B cell (primary cell): ENCODE results near the gene TSG101. TPM values are rescaled to one million over a fixed set of nuclear protein-coding genes. Genes with fewer than 3 reads are reported as not detected.

ENCODE experiments used
- ATAC-seq: fragments of 200-7000 bp; cut with Tn5 transposase; one replicate; pipeline ENCODE4 v1.10.0; 2021; ENCODE audit warnings: low read depth, mild to moderate bottlenecking, moderate number of reproducible peaks, moderate library complexity
- CTCF ChIA-PET: fragments of 350-600 bp; sonication (Branson Sonifier 250); formaldehyde crosslinking; loops from one replicate; lab custom pipeline; 2021; ENCODE audit warnings: antibody characterized with exemption, inconsistent platforms; lab: Charles Lee
- POLR2A ChIA-PET: fragments of 350-600 bp; sonication (Branson Sonifier 250); formaldehyde crosslinking; loops from one replicate; lab custom pipeline; 2021; ENCODE audit warnings: antibody characterized with exemption; lab: Charles Lee
- DNase-seq: peaks from one replicate; pipeline ENCODE4 v3.0.0; 2013
- H2AFZ ChIP-seq: 2 replicates; pipeline ENCODE4 v1.6.1; 2012; ENCODE audit warnings: mild to moderate bottlenecking, low read depth, low read length; ENCODE audit not compliant: insufficient read depth, poor library complexity, severe bottlenecking
- H3K27ac ChIP-seq, 2 donors: 1 replicate in 1 of 2; 2 replicates in 1 of 2; pipeline ENCODE4 v1.5.1; 2012 to 2013; ENCODE audit warnings: low read length in 2 of 2, mild to moderate bottlenecking in 2 of 2, moderate library complexity in 1 of 2
- H3K27me3 ChIP-seq, 4 experiments: fragments of 200-600 bp in 1 of 4; sonication (generic) in 1 of 4; replicated peaks in 1 of 4; 1 replicate in 2 of 4; 2 replicates in 2 of 4; pipeline versions ENCODE4 v1.6.1 to v1.7.0; 2013 to 2016; ENCODE audit warnings: low read length in 3 of 4, mild to moderate bottlenecking in 2 of 4, mixed read lengths in 1 of 4, moderate library complexity in 1 of 4; ENCODE audit not compliant: insufficient read depth in 4 of 4, control insufficient read depth in 3 of 4; ENCODE audit errors: control extremely low read depth in 1 of 4
- H3K36me3 ChIP-seq, 2 experiments: replicated peaks in 1 of 2; 1 replicate in 1 of 2; 2 replicates in 1 of 2; pipeline versions ENCODE4 v1.6.1 to v1.7.1; 2013; ENCODE audit warnings: low read length in 1 of 2; ENCODE audit not compliant: insufficient read depth in 2 of 2, control insufficient read depth in 1 of 2; ENCODE audit errors: control extremely low read depth in 1 of 2, extremely low read depth in 1 of 2
- H3K4me1 ChIP-seq, 2 donors: fragments of 200-600 bp in 1 of 2; sonication (generic) in 1 of 2; 1 replicate in 1 of 2; 2 replicates in 1 of 2; pipeline versions ENCODE4 v1.5.1 to v1.6.1; 2013 to 2017; ENCODE audit warnings: low read length in 2 of 2; ENCODE audit not compliant: control insufficient read depth in 2 of 2, insufficient read depth in 2 of 2
- H3K4me2 ChIP-seq: replicated peaks from 2 replicates; pipeline ENCODE3; 2012; ENCODE audit warnings: mild to moderate bottlenecking, low read depth, low read length; ENCODE audit not compliant: poor library complexity, severe bottlenecking
- H3K4me3 ChIP-seq, 5 experiments: fragments of 200-600 bp in 1 of 5; sonication (generic) in 1 of 5; 1 replicate in 3 of 5; 2 replicates in 2 of 5; pipeline versions ENCODE4 v1.5.1 to v1.7.0; 2011 to 2016; ENCODE audit warnings: low read length in 4 of 5, mild to moderate bottlenecking in 4 of 5, low read depth in 2 of 5, control low read depth in 1 of 5, moderate library complexity in 1 of 5; ENCODE audit not compliant: insufficient read depth in 1 of 5; ENCODE audit errors: control extremely low read depth in 1 of 5, extremely low read depth in 1 of 5
- H3K79me2 ChIP-seq: fragments of 200-600 bp; sonication (generic); one replicate; pipeline ENCODE4 v1.6.0; 2016; ENCODE audit warnings: low read length; ENCODE audit not compliant: control insufficient read depth, insufficient read depth
- H3K9ac ChIP-seq: fragments of 200-600 bp; sonication (generic); 2 replicates; pipeline ENCODE4 v1.6.1; 2017; ENCODE audit warnings: mild to moderate bottlenecking, low read length, moderate library complexity
- H3K9me3 ChIP-seq, 3 donors: one replicate each; pipeline versions ENCODE4 v1.6.1 to v1.7.1; 2013; ENCODE audit warnings: low read length in 2 of 3; ENCODE audit not compliant: control insufficient read depth in 2 of 3, insufficient read depth in 1 of 3; ENCODE audit errors: control extremely low read depth in 1 of 3
- H4K20me1 ChIP-seq: 2 replicates; pipeline ENCODE4 v1.6.0; 2012; ENCODE audit warnings: mild to moderate bottlenecking, low read length; ENCODE audit not compliant: insufficient read depth, control insufficient read depth, poor library complexity, severe bottlenecking
- H3K27ac Mint-ChIP-seq: one replicate; pipeline ENCODE4 v1.8.0; 2021; ENCODE audit warnings: mixed read lengths
- H3K27me3 Mint-ChIP-seq: one replicate; pipeline ENCODE4 v1.8.0; 2021; ENCODE audit warnings: mixed read lengths
- H3K4me1 Mint-ChIP-seq: one replicate; pipeline ENCODE4 v1.8.0; 2021; ENCODE audit warnings: mixed read lengths
- H3K4me3 Mint-ChIP-seq: one replicate; pipeline ENCODE4 v1.8.0; 2021; ENCODE audit warnings: mixed read lengths
- H3K9me3 Mint-ChIP-seq: one replicate; pipeline ENCODE4 v1.8.0; 2022; ENCODE audit warnings: mixed read lengths; ENCODE audit not compliant: insufficient read depth
- CTCF ChIP-seq: fragments of 200-600 bp; IDR thresholded peaks from one replicate; pipeline ENCODE4 v1.8.0; 2022; ENCODE audit warnings: antibody characterized with exemption, mild to moderate bottlenecking
- EZH2 ChIP-seq: IDR thresholded peaks from 2 replicates; pipeline ENCODE4 v1.6.1; 2012; ENCODE audit warnings: borderline replicate concordance, low read depth, mild to moderate bottlenecking, moderate library complexity, low read length; ENCODE audit not compliant: insufficient read depth, poor library complexity, severe bottlenecking
- WGBS: methylation state at CpG from one replicate; pipeline ENCODE4 v1.1.5; 2013; ENCODE audit warnings: missing lambda C conversion rate; ENCODE audit not compliant: insufficient coverage; 5-methylcytosine and 5-hydroxymethylcytosine counted together
- intact Hi-C: fragments of 100-400 bp; cut with micrococcal nuclease; formaldehyde crosslinking; loops from one replicate; pipeline ENCODE4 v1.10.0; 2022
- polyA plus RNA-seq: library from polyadenylated mRNA; depleted of rRNA; stranded (reverse); fragments of >200 nt; gene quantifications from 2 replicates; pipeline ENCODE4 v1.2.3, GENCODE V29; 2012
- total RNA-seq, 2 donors: library from RNA; stranded (reverse); fragments of 120-200 nt in 1 of 2; gene quantifications; 1 replicate in 1 of 2; 2 replicates in 1 of 2; pipeline versions ENCODE4 v1.2.3 to v1.2.4, GENCODE V29; 2013 to 2022

The TSG101 gene
- total and polyA plus RNA-seq, 2 donors (not counting 1 experiment from before 2014, with no cell fraction given): 50.9 to 56.5 TPM

- Mint-ChIP-seq H3K27me3 (no peaks in the 10 kb centered on the region), H3K4me3 (no peak overlapping the region), H3K4me1 (no peaks in the 10 kb centered on the region), H3K9me3 (no peaks in the 10 kb centered on the region), H3K27ac (no peak overlapping the region)
- Histone ChIP-seq H3K9me3 (no peaks in the 10 kb centered on the region), H3K27ac (no peak overlapping the region), H3K4me3 (no peak overlapping the region), H3K9ac (no peak overlapping the region), H3K4me2 (no peak overlapping the region), H3K4me1 (no peaks in the 10 kb centered on the region), H4K20me1 (no peaks in the 10 kb centered on the region), H2AFZ (no peak overlapping the region), H3K27me3 (no peaks in the 10 kb centered on the region), H3K79me2 (peaks cover 3% of the 10 kb centered on the region), H3K36me3 (peaks cover 8 to 77% of the 10 kb centered on the region in 2 experiments)
- DNase-seq (no peak), ATAC-seq (no peak)
- intact Hi-C loops: no loop called here
- ChIA-PET CTCF (no interaction called here), POLR2A (no interaction called here)
- no CpG with 5 or more reads among the region's 1 CpG for WGBS
- TF ChIP-seq CTCF (no peak), EZH2 (no peak)
These were observed 25.1 kb downstream of the TSG101 start for GRCh38 chr11:18501629-18502028.

GRCh38 chr11:18498039-18498438 lies 28.7 kb downstream of the TSG101 start:
- H4K20me1 ChIP-seq: peaks cover 5% of the 10 kb centered on the region
- Mint-ChIP-seq H3K4me3 (no peak overlapping the region), H3K9me3 (no peaks in the 10 kb centered on the region), H3K4me1 (peaks cover 8% of the 10 kb centered on the region), H3K27me3 (no peaks in the 10 kb centered on the region), H3K27ac (no peak overlapping the region)
- no peak for DNase-seq
- intact Hi-C loops: no loop called here
- H3K4me1 ChIP-seq: peaks cover 0 to 7% of the 10 kb centered on the region in 2 donors
- H3K4me3 ChIP-seq: no peak overlapping the region
- no peaks in the 10 kb centered on the region for H3K9me3 ChIP-seq
- 100% methylated on average over 1 of the region's 1 CpG for WGBS
- no peak for ATAC-seq
- no peak overlapping the region for H3K27ac ChIP-seq
- no peak overlapping the region for H3K4me2 ChIP-seq
- H3K9ac ChIP-seq: no peak overlapping the region
- peaks cover 6% of the 10 kb centered on the region for H3K79me2 ChIP-seq
- CTCF ChIA-PET: no interaction called here
- TF ChIP-seq CTCF: no peak
- no peak overlapping the region for H2AFZ ChIP-seq
- POLR2A ChIA-PET: no interaction called here
- no peaks in the 10 kb centered on the region for H3K27me3 ChIP-seq
- H3K36me3 ChIP-seq: peaks cover 6 to 66% of the 10 kb centered on the region in 2 experiments
